NCI-H1694 (cell line): ENCODE measurements around the gene PARD3.
"Not testable (repeated sequence)": the region's sequence is repeated elsewhere in the genome, so short reads cannot be mapped to it uniquely, and the experiment has no call there.

Experiments
- DNase-seq: peaks from one replicate; lab custom pipeline; 2025; lab: John Stamatoyannopoulos, UW

Gene PARD3

DNA sequence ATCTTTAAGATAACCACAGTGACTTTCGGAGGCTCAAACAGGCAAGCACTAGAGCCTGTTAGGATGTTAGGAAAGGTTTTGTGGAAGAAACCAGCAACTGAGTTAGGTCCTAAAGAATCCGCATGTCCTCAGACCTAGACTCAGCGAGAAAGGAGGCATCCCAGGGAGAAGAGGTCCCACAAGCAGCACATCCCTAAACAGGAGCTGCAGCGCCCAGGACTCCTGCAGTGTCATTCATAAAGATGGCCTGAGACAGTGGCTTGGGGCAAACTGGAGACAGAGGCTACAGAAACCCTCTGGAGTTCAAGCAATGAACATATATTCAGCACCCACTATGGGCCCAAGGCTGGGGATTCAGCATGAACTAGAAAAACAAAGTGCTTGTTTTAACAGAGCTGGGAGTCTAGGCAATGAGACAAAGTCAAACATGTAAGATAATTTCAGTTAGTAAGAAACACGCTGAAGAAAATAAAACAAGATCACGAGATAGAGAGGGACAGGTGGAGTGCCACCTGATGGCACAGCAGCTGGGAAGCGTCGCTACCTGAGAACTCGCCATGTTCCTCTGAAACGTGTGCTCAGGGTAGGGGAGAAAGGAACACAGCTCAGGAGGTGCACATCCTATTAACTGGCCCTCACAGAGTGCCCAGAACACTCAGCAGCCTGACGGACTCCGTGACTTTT lies 48.1 kb downstream of the PARD3 start:
- no peak for DNase-seq

DNA sequence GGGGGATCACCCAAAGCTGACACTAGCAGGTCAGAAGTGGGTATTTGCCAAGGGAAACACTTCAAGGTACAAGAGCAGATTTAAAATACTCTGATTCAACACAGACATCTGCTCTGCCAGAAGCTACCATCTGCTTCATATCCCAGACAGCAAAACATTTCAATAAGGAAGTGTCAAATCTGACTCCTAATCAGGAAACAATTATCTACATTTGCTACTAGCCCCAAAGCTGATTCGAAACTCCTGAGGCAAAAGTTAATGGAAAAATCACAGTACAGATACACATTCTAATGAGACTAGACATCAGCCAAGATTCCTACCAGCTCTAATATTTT lies 48.9 kb downstream of the PARD3 start:
- DNase-seq: peak; percentile 79

DNA sequence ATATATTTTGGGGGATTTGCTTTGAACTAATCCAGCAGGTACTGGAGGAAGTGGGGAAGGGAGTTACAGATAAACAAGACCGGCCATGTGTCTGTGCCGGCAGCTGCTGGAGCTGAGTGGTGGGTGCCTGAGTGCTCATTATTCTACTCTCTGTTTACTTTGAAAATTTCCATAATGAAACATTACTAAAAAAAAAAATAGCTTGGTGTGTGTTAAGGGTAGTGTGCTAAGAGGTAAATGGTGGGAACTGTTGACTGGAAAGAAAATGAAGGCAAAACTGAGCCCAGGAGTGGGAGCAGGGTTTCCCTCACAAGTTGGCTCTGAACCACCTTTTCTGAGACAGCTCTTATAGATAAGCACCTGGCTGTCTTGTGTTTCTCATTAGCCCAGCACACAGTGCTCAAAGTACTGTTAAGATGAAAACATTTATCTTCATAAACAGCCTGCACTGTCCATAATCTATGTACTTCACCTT lies 50.6 kb downstream of the PARD3 start:
- no peak for DNase-seq

- DNase-seq: no peak
Measured at GRCh38 chr10:34762603-34763299, 52.3 kb downstream of the PARD3 start.

DNA sequence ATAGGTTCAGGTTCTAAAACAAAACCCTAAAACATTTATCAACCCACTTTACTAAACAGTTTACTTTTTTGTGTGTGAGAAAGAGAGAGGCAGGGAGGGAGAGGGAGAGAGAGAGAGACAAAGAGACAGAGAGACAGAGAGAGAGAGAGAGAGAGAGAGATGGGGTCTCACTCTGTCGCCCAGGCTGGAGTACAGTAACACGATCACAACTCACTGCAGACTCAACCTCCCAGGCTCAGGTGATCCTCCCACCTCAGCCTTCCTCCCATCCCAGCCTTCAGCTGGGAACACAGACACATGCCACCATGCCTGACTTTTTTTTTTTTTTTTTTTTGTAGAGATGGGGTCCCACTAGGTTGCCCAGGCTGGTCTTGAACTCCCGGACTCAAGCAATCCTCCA lies 52.9 kb downstream of the PARD3 start:
- DNase-seq: no peak

DNA sequence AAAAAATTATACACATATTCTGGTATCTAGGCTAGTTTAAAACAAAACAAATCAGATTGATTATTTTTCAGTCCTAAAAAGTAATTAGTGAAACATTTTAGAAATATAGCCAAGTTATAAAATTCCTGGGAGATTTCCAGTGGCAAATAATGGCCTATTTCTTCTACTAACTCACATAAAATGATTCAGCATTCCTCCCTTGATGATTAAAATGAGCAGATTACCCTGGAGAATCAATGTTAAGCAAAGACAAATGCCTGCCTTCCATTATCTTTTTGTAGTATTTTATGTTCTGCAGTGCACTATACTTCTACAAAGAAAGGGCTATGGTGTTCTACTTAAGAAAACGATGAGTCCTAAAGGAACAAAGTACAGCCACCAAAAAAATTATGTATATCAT lies 53.6 kb downstream of the PARD3 start:
- no peak for DNase-seq

DNA sequence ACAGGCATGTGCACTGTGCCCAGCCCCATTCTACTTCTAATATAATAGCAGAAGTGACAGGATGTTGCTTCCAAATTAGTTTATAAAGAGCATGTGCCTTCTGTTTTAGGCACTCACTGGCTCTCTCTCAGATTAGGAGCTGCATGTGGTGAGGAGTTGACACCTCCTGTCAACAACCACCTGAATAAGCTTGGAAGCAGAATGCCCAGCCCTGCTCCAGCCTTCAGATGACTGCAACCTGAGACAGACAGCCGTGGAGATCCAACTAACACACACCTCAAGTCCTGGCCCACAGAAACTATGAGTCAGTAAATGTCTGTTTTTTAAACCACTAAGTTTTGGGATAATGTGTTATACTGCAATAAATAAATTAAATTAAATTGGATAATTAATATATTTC lies 54.5 kb downstream of the PARD3 start:
- DNase-seq: no peak

- no peak for DNase-seq
Measured at GRCh38 chr10:34759837-34760215, 55.3 kb downstream of the PARD3 start.

- DNase-seq: no peak
Measured at GRCh38 chr10:34759161-34759836, 55.8 kb downstream of the PARD3 start.

- DNase-seq: no peak
Measured at GRCh38 chr10:34758447-34758996, 56.6 kb downstream of the PARD3 start.

- no peak for DNase-seq
Measured at GRCh38 chr10:34757933-34758332, 57.2 kb downstream of the PARD3 start.

GRCh38 chr10:34757181-34757580 lies 57.9 kb downstream of the PARD3 start:
- DNase-seq: not testable (repeated sequence)

GRCh38 chr10:34756584-34756983 lies 58.5 kb downstream of the PARD3 start:
- no peak for DNase-seq

DNA sequence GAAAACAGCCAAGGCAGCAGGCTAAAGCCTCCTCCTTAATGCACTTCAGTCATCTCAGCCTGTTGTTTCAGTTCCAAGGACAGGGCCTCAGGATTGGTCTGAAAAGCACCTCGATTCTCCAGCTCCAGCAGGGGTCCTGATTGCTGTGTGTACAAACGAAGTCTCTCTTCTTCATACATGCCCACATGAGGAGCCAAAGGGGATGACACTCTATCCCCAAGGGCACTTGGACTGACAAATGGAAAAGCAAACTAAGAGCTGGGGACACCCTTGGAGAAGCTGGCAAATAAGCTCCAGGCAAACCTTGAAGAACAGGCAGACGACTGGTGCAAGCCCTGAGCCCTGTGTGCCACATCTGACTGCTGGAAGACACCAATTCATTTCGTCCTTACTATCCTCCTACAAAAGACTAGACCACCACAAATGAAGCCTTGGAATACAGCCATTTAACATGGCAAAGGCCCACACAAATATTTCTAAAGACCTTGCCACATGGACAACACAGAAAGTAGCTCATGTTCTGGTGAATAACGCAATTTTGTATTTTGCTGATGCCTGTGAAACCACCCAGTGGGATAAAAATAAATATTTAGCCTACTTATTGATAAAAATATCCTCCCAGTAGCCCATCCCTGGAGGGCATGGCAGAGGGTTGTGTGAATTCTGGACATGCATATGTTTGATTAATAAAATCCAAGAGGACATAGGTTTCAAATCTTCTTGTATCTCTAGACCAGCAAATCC lies 61.9 kb downstream of the PARD3 start:
- DNase-seq: no peak

GRCh38 chr10:34751272-34751671 lies 63.8 kb downstream of the PARD3 start:
- no peak for DNase-seq

GRCh38 chr10:34750795-34751194 lies 64.3 kb downstream of the PARD3 start:
- not testable (repeated sequence) for DNase-seq

DNA sequence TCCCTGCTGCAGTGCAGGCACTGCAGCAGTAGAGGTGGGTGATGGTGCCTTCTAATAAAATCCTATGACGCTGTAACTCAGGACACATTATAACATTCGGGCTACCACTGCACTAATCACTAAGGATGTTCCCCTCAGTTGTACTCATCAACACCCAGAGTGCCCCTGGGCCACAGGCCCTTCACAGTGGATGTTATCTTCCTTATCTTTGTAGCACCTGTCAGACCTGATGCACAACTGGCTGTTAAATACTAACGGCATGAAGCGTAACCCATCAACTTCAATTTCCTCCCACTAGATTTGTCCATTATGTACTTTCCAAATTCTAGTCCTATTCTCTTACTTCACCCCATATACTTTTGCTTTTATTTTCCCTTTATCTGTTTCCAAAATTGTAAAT lies 66.3 kb downstream of the PARD3 start:
- no peak for DNase-seq

DNA sequence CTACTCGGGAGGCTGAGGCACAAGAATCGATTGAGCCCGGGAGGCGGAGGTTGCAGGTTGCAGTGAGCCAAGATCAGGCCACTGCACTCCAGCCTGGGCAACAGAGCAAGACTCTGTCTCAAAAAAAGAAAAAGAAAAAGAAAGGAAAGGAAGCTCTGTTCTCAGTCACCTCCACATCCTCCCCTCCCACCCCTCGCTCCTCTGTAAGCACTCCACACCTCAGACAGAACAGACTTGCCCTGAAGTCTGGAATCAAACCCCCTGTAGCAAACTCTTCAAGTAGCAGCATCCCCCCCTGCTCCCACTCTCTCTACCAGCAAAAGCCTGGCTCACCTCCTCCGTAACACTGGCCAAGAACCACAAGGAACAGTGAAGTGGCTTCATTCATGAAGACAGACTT lies 66.7 kb downstream of the PARD3 start:
- DNase-seq: no peak

DNA sequence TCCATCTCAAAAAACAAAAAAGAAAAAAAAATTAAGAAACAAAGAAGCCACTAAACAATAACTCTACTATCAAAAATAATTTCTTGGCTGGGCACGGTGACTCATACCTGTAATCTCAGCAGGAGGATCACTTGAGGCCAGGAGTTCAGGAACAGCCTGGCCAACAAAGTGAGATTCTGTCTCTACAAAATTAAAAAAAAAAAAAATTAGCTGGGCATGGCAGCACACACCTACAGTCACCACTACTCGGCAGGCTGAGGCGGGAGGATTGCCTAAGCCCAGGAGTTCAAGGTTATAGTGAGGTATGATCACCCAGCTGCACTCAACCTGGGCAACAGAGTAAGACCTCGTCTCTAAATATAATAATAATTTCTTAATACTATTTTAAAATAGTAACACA lies 69.0 kb downstream of the PARD3 start:
- no peak for DNase-seq

GRCh38 chr10:34745244-34745643 lies 69.9 kb downstream of the PARD3 start:
- DNase-seq: no peak

DNA sequence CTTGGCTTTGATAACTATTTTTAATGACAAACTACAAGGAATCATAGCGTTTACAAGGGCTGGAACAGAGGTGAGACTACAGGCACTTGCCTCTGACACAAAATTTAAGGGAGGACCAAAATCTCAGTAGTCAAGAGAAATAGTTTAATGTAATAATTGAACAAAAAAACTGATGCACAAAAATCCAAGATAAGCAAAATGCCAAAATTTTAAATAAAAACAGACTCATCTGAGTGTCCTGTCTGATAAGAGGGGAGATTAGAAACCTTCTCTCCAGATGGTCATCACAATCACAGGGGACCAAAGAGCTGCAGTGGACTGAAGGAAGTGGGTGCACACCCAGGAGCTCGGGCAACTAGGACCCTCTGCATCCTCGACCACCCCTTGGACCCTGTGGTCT lies 70.5 kb downstream of the PARD3 start:
- no peak for DNase-seq

GRCh38 chr10:34743814-34744213 lies 71.3 kb downstream of the PARD3 start:
- DNase-seq: no peak
